Thyroid gland (tissue), 4 donors: Measurements from ENCODE around the gene TSPAN7.

Experiments used
- POLR2A ChIP-seq, 2 donors: fragments of 450-650 bp; IDR thresholded peaks; one replicate each; pipeline ENCODE4 v1.6.1; 2017; ENCODE audit warnings: antibody characterized with exemption in 2 of 2, mild to moderate bottlenecking in 2 of 2, moderate library complexity in 1 of 2
- TF ChIP-seq, protein P1 (sequence below), 6 experiments: fragments of 200-600 bp in 3 of 6; fragments of 450-650 bp in 3 of 6; sonication (generic) in 3 of 6; IDR thresholded peaks; one replicate each; pipeline ENCODE4 v1.5.1; 2016 to 2019; ENCODE audit warnings: antibody characterized with exemption in 6 of 6, mild to moderate bottlenecking in 2 of 6, inconsistent platforms in 1 of 6, moderate library complexity in 1 of 6

DNA sequence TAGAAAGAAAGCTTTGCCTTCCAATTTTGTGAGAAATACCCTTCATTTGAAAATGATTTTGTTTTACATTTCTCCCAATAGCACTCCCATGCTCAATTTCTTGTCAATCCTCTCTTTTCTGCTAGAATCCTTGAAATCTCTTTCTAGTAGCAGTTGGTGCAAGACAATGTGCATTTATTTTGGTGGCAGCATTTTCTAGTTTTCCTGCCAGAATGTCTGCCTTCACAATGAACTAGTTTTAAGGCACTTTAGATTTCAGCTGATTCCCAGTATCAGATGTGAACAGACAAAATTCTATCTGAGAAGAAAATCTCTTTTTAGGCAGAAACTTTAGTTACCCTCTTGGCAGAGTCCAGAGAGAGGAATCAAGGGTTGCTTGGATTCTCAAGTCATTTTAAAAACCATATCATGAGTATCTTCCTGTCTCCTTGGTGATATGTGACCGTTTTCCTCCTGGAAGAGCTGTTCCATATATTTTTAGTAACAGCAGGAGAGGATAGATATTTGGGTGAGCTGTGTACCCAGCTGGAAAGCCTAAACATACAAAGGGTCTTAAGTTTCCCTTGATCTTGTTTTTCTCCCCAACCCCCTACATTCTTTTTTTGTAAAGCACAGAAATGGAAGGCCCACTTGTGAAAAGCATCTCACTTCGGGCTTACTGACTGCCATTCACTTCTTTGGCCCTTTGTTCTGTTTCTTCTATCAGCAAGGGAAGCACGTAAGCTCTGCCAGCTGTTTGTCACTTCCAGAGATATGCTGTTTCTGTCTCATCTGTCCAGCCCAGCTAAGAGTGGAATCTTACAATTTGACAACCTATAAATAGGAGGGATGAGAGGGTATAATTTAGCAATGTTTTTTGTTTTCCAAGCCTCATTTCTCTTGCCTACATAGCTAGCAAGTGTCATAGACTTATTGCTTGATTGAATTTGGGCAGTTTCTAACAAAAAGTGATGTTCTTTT is 38.7 kb downstream of the TSPAN7 start:
- TF ChIP-seq, protein P1, sequence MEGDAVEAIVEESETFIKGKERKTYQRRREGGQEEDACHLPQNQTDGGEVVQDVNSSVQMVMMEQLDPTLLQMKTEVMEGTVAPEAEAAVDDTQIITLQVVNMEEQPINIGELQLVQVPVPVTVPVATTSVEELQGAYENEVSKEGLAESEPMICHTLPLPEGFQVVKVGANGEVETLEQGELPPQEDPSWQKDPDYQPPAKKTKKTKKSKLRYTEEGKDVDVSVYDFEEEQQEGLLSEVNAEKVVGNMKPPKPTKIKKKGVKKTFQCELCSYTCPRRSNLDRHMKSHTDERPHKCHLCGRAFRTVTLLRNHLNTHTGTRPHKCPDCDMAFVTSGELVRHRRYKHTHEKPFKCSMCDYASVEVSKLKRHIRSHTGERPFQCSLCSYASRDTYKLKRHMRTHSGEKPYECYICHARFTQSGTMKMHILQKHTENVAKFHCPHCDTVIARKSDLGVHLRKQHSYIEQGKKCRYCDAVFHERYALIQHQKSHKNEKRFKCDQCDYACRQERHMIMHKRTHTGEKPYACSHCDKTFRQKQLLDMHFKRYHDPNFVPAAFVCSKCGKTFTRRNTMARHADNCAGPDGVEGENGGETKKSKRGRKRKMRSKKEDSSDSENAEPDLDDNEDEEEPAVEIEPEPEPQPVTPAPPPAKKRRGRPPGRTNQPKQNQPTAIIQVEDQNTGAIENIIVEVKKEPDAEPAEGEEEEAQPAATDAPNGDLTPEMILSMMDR (IDR thresholded peaks at IDR 0.05): no peak
- no peak for TF ChIP-seq POLR2A (IDR thresholded peaks at IDR 0.05)
